SK-N-SH (cell line): ENCODE results near the gene RNF126.

ENCODE experiments used
- EZH2phosphoT487 ChIP-seq: fragments of 200-600 bp; sonication (generic); IDR thresholded peaks from 2 replicates; pipeline ENCODE4 v1.6.1; 2017; ENCODE audit warnings: low read depth, mixed run types, mild to moderate bottlenecking, antibody characterized with exemption, moderate library complexity, borderline replicate concordance
- FOSL2 ChIP-seq: IDR thresholded peaks from 2 replicates; pipeline ENCODE4 v1.4.0; 2012; ENCODE audit warnings: low read depth, mild to moderate bottlenecking, moderate library complexity, borderline replicate concordance
- POLR2AphosphoS5 ChIP-seq: IDR thresholded peaks from 2 replicates; pipeline ENCODE4 v1.6.1; 2012; ENCODE audit warnings: low read depth, low read length
- RAD21 ChIP-seq: IDR thresholded peaks from 2 replicates; pipeline ENCODE4 v1.6.1; 2012; ENCODE audit warnings: mild to moderate bottlenecking, low read length
- RFX5 ChIP-seq: IDR thresholded peaks from 2 replicates; pipeline ENCODE4 v1.6.1; 2012; ENCODE audit warnings: mild to moderate bottlenecking, improper control_type of control experiment, low read length
- SMC3 ChIP-seq: IDR thresholded peaks from 2 replicates; pipeline ENCODE4 v1.6.1; 2012; ENCODE audit warnings: low read depth, low read length, improper control_type of control experiment
- TF ChIP-seq, protein P1 (sequence below): IDR thresholded peaks from 2 replicates; pipeline ENCODE4 v1.4.0; 2012; ENCODE audit warnings: low read depth, borderline replicate concordance
- TF ChIP-seq, protein P2 (sequence below): fragments of 200-600 bp; sonication (generic); IDR thresholded peaks from 2 replicates; pipeline ENCODE4 v1.6.1; 2017; ENCODE audit warnings: antibody characterized with exemption, mild to moderate bottlenecking, moderate library complexity

DNA sequence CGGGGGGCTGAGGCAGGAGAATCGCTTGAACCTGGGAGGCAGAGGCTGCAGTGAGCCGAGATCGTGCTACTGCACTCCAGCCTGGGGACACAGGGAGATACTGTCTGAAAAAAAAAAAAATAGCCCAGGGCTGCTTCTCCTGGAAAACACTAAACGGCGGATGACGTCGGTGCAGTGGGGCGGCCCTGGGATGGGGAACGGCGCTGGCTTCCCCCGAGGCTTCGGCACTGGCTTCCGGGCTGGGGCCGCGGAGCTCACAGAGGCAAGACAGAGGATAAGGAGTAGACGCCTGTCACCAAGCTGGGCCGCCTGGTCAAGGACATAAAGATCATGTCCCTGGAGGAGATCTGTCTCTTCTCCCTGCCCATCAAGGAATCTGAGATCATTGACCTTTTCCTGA, 27.2 kb upstream of the RNF126 start:
- no peak for TF ChIP-seq RAD21
- TF ChIP-seq EZH2phosphoT487, result no peak
- TF ChIP-seq, protein P1, sequence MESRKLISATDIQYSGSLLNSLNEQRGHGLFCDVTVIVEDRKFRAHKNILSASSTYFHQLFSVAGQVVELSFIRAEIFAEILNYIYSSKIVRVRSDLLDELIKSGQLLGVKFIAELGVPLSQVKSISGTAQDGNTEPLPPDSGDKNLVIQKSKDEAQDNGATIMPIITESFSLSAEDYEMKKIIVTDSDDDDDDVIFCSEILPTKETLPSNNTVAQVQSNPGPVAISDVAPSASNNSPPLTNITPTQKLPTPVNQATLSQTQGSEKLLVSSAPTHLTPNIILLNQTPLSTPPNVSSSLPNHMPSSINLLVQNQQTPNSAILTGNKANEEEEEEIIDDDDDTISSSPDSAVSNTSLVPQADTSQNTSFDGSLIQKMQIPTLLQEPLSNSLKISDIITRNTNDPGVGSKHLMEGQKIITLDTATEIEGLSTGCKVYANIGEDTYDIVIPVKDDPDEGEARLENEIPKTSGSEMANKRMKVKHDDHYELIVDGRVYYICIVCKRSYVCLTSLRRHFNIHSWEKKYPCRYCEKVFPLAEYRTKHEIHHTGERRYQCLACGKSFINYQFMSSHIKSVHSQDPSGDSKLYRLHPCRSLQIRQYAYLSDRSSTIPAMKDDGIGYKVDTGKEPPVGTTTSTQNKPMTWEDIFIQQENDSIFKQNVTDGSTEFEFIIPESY, result no peak
- no peak for TF ChIP-seq POLR2AphosphoS5
- TF ChIP-seq, protein P2, sequence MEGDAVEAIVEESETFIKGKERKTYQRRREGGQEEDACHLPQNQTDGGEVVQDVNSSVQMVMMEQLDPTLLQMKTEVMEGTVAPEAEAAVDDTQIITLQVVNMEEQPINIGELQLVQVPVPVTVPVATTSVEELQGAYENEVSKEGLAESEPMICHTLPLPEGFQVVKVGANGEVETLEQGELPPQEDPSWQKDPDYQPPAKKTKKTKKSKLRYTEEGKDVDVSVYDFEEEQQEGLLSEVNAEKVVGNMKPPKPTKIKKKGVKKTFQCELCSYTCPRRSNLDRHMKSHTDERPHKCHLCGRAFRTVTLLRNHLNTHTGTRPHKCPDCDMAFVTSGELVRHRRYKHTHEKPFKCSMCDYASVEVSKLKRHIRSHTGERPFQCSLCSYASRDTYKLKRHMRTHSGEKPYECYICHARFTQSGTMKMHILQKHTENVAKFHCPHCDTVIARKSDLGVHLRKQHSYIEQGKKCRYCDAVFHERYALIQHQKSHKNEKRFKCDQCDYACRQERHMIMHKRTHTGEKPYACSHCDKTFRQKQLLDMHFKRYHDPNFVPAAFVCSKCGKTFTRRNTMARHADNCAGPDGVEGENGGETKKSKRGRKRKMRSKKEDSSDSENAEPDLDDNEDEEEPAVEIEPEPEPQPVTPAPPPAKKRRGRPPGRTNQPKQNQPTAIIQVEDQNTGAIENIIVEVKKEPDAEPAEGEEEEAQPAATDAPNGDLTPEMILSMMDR, result no peak
- TF ChIP-seq RFX5, result no peak
- no peak for TF ChIP-seq FOSL2
- TF ChIP-seq SMC3, result no peak
